ENCODE results near the gene PDE4B. TPM values are rescaled to one million over a fixed set of nuclear protein-coding genes. Genes with fewer than 3 reads are reported as not detected.

PDE4B gene
- total and polyA plus RNA-seq, 7 donors: 4.1 to 191 (median 16.3) TPM

DNA sequence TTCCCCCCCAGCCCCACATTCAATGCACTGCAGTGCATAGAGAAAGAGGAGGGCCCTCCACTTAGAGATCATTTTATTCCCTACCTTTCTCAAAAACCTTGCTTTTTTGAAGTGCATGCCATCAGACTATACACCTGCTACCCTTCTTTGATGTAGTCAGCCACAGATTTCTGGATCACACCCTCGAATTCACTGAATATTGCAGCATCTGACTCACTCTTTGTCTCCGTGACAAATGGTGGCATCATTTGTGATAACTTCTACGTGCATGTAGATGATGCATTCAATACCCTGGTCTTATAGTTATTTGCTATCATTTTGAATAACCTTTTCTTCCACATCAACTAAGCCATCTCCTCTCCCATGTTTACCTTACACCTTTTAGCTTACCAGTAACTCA is 431.0 kb downstream of the PDE4B start:
- WGBS, 3 donors: 73 to 79% (median 74%) methylated on average over 3 of the region's 3 CpGs
- no peaks in the 10 kb centered on the region for H3K36me3 ChIP-seq (ENCODE audit: insufficient read depth in 1 of 2, low read depth in 1 of 2)
- no peak overlapping the region for H3K4me3 ChIP-seq
- H3K27me3 ChIP-seq (ENCODE audit: insufficient read depth in 3 of 3, low read length in 2 of 3): no peaks in the 10 kb centered on the region
- H3K4me1 ChIP-seq: no peaks in the 10 kb centered on the region
- H3K9me3 ChIP-seq: no peaks in the 10 kb centered on the region
- TF ChIP-seq, protein P1, sequence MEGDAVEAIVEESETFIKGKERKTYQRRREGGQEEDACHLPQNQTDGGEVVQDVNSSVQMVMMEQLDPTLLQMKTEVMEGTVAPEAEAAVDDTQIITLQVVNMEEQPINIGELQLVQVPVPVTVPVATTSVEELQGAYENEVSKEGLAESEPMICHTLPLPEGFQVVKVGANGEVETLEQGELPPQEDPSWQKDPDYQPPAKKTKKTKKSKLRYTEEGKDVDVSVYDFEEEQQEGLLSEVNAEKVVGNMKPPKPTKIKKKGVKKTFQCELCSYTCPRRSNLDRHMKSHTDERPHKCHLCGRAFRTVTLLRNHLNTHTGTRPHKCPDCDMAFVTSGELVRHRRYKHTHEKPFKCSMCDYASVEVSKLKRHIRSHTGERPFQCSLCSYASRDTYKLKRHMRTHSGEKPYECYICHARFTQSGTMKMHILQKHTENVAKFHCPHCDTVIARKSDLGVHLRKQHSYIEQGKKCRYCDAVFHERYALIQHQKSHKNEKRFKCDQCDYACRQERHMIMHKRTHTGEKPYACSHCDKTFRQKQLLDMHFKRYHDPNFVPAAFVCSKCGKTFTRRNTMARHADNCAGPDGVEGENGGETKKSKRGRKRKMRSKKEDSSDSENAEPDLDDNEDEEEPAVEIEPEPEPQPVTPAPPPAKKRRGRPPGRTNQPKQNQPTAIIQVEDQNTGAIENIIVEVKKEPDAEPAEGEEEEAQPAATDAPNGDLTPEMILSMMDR (IDR thresholded peaks at IDR 0.05): no peak
- ATAC-seq (no peak), DNase-seq (no peak)
- intact Hi-C loops (cut with DNase I): no loop called here
- H3K27ac ChIP-seq: no peak overlapping the region

- DNase-seq (no peak), ATAC-seq (no peak)
- H3K4me3 ChIP-seq: no peak overlapping the region
- no peaks in the 10 kb centered on the region for H3K27me3 ChIP-seq (ENCODE audit: insufficient read depth in 3 of 3, low read length in 2 of 3)
- TF ChIP-seq, protein P1 (IDR thresholded peaks at IDR 0.05): no peak
- intact Hi-C loops (cut with DNase I): no loop called here
- no peaks in the 10 kb centered on the region for H3K4me1 ChIP-seq
- no peaks in the 10 kb centered on the region for H3K9me3 ChIP-seq
- WGBS, 3 donors: 87 to 93% (median 89%) methylated on average over 4 of the region's 4 CpGs
- no peaks in the 10 kb centered on the region for H3K36me3 ChIP-seq (ENCODE audit: insufficient read depth in 1 of 2, low read depth in 1 of 2)
- no peak overlapping the region for H3K27ac ChIP-seq
Observed at GRCh38 chr1:66226985-66227384, 434.3 kb downstream of the PDE4B start.

DNA sequence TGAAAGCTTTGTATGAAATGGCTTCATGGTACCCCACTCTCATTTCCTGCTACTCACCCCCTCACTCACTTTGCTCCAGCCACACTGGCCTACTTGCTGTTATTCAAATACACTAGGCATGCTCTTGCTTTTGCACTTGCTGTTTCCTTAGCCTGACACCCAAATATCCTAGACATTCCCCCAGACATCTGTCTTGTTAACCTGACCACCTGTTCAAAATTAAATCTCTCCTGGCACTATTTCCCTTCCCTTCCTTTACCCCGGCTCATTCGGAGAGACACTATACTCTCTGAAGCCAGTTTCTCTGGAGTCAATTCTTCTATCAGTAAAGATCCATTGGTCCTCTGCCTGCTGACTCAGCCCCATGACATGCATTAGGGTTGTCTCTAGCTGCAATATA is 435.3 kb downstream of the PDE4B start:
- no peaks in the 10 kb centered on the region for H3K9me3 ChIP-seq
- H3K36me3 ChIP-seq (ENCODE audit: insufficient read depth in 1 of 2, low read depth in 1 of 2): no peaks in the 10 kb centered on the region
- intact Hi-C loops (cut with DNase I): no loop called here
- no peaks in the 10 kb centered on the region for H3K27me3 ChIP-seq (ENCODE audit: insufficient read depth in 3 of 3, low read length in 2 of 3)
- H3K4me1 ChIP-seq: no peaks in the 10 kb centered on the region
- WGBS, 3 donors: 32 to 68% (median 32%) methylated on average over 2 of the region's 2 CpGs
- TF ChIP-seq, protein P1 (IDR thresholded peaks at IDR 0.05): no peak
- no peak for ATAC-seq
- no peak overlapping the region for H3K27ac ChIP-seq
- no peak for DNase-seq
- no peak overlapping the region for H3K4me3 ChIP-seq

DNA sequence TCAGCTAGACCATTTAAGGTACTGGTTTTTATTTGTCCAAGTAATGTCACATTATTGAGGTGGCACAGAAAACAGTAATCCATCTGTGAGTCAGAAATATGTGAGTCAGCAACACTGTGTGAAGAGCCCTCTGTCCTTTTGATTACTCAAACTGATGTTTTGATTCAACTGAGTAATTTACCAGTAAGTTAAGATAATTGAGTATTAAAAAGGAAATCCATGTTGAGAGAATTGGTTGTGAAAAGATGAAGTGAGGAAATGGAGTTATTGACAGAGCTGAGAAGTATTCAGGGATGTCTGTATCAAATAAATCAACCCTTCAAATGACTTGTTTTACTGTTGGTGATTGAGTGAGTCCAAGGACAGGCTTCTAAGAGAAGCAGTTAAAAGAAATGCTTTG is 438.5 kb downstream of the PDE4B start:
- Histone ChIP-seq H3K4me3 (no peak overlapping the region), H3K27ac (no peak overlapping the region), H3K9me3 (no peaks in the 10 kb centered on the region), H3K27me3 (ENCODE audit: insufficient read depth in 3 of 3, low read length in 2 of 3) (no peaks in the 10 kb centered on the region), H3K4me1 (no peaks in the 10 kb centered on the region), H3K36me3 (ENCODE audit: insufficient read depth in 1 of 2, low read depth in 1 of 2) (no peaks in the 10 kb centered on the region)
- intact Hi-C loops (cut with DNase I): no loop called here
- TF ChIP-seq, protein P1 (IDR thresholded peaks at IDR 0.05): no peak
- ATAC-seq (peak in 2 of 4 donors; percentile 48 to 65), DNase-seq (no peak)

GRCh38 chr1:66231681-66232463 is 439.2 kb downstream of the PDE4B start:
- ATAC-seq (no peak), DNase-seq (no peak)
- H3K4me3 ChIP-seq: no peak overlapping the region
- intact Hi-C loops (cut with DNase I): no loop called here
- WGBS, 3 donors: 59 to 68% (median 66%) methylated on average over 5 of the region's 5 CpGs
- no peaks in the 10 kb centered on the region for H3K4me1 ChIP-seq
- no peaks in the 10 kb centered on the region for H3K27me3 ChIP-seq (ENCODE audit: insufficient read depth in 3 of 3, low read length in 2 of 3)
- no peaks in the 10 kb centered on the region for H3K36me3 ChIP-seq (ENCODE audit: insufficient read depth in 1 of 2, low read depth in 1 of 2)
- H3K27ac ChIP-seq: no peak overlapping the region
- no peaks in the 10 kb centered on the region for H3K9me3 ChIP-seq
- TF ChIP-seq, protein P1 (IDR thresholded peaks at IDR 0.05): no peak

Data from psoas muscle (tissue), 8 donors.